ENCODE results near the gene EHD1. TPM values are rescaled to one million over a fixed set of nuclear protein-coding genes. Genes with fewer than 3 reads are reported as not detected.

EHD1 gene
- total and polyA plus RNA-seq, 2 of the 8 experiments (the other 6 are each of a cell fraction or from before 2014, with no cell fraction given) = 31.5 to 42.9 TPM

DNA sequence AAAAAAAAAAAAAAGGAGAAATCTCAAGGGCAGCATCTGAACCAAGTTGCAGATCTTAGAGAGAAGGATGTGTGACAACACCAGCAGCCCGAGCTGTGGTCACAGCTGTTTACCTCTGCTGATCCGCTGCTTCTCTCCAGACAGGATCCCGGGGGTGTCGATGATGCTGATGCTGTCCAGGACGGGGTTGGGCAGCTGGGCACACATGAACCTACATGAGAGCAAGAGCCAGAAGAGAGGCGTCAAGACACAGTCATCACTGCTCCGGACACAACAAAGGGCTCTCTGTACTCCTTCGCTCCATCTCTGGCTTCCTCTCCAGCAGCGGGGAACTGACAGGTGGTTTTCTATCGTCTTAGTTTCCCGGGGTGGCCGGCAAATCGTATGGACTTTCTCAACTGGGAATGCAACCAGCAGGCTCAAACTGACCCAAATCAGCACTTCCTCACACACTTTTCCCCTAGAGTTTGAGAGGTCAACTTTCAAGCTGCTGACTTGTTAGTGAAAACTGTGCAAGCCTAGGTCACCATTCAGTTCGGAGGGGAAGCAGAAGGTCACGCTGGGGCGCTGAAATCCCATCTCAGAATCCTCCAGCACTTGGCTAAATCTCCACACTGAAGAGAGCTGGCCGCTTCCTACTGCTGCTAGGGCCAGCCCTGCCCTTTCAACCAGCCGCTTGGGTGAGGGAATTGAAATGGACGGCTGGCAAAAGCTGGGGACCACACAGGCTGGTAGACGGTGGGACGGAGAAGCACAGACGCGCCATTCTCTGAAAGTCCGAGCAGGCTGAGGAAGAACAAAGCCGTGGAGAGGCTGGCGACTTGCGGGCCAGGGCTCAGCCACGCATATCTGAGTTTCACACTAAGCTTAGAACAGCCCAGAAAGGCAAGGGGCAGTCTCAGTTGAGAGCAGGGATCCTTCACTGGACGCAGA, 3.8 kb downstream of the EHD1 start (continued):
- TF ChIP-seq TAF1 (IDR thresholded peaks at IDR 0.05; ENCODE audit: low read depth, low read length) (no peak), SP1 (IDR thresholded peaks at IDR 0.05; ENCODE audit: low read depth, low read length) (no peak), EGR1 (IDR thresholded peaks at IDR 0.05; ENCODE audit: borderline replicate concordance, low read depth, low read length) (no peak)
- TF ChIP-seq, protein P1, sequence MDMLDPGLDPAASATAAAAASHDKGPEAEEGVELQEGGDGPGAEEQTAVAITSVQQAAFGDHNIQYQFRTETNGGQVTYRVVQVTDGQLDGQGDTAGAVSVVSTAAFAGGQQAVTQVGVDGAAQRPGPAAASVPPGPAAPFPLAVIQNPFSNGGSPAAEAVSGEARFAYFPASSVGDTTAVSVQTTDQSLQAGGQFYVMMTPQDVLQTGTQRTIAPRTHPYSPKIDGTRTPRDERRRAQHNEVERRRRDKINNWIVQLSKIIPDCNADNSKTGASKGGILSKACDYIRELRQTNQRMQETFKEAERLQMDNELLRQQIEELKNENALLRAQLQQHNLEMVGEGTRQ (IDR thresholded peaks at IDR 0.05; ENCODE audit: low read length) = no peak
